ENCODE data around the gene NFIB.

The NFIB gene

DNA sequence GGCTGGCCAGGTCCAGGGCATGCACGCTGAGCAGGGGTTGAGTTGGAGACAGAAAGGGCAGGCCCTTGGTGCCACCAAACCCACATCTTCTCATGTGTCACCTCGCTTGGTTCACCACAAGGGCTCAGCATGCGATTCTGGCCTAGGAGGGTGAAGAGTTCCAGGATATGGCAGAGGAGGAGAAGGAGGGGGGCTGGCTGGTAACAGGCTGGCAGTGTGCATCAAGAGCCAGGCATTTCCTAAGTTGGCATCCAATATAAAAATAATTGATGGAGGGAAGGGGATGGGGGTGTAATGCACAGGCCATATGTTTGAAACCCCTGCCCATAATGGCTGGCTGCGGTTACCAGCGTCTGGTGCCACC is 255.6 kb downstream of the NFIB start:
- FAIRE-seq: no peak

DNA sequence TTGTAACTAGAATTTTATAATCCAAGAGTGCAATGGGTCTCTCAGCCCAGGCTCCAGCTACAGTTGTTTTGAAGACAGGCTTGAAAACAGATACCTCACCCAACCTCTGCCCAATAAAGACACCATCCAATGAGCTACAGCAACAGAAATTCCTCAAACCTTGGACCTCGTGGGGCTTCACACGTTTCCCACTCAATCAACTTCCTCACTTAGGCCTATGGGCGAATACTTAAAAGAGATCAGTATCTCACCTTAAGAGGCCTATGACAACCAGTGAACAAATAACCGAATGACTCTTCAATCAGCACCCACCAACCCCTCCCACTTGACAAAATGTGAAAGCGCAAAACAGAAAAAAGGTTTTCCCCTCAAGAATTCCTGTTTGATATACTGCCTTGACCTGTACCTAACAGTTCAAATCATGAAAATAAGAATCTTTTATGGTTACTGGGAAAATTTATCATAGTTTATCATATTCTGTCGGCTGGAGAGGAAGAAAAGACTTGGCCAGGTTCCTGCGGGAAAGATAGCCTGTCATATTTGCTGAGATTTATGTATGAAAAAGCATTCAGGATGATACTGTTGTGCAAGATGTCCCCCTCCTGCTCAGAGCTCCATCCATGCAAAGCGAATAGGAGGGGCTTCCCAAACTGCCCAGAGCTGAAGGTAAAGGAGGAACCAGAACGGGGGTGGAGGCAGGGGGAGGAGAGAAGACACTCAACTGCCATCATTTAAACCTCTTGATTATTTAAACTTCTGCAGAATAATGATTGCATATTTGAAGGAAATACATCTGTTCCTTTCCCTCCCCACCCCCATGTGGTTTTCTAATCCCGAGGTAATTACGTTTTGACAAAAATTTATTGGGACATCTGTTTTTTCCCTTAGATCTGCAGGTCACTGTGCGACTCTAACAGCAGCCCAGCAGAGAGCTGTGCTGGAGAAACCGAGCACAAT is 256.3 kb downstream of the NFIB start:
- no peak for FAIRE-seq

DNA sequence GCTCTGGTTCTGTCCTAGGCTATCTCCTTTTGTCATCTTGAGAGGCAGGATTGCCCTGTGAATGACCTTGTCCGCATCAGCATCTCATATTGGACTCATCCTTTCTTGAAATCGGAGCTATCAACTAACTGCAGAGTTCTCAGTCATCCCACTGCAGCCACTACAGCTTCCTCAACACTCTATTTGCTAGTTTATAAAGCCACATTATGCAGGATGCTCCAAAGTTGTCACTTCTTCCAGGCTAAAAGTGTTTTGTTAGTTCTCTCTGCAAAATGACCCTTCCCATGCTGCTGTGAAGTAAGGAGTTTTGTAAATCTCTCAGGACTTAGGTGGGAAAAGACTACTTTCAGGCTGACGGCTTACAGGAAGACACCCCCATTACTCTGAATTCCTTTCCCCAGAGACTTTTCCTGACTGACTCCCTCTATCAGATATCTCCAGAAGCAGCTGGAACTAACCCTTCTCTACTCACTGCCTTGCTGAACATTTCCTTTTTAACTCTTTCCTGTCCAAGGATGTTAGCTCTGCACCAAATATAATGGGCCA is 257.6 kb downstream of the NFIB start:
- FAIRE-seq: no peak

DNA sequence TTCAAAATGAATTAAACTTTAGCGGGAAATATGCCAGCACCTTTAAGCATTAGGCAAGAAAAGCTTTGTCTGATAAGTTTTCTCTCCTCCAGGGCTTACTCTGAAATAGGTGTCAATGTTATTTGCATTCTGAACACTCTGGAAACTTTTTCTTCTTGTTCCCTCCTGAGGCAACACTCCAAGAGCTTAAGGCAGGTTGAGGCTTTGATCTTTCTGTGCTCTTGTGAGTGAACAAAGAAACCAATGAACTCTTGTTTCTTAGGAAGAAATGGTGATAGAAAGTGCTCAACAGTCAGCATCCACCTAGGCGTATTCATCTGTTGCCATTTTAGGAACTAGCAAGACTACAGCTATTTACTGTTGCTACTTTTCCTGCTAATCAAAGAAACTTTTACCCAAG is 259.8 kb downstream of the NFIB start:
- FAIRE-seq: no peak

DNA sequence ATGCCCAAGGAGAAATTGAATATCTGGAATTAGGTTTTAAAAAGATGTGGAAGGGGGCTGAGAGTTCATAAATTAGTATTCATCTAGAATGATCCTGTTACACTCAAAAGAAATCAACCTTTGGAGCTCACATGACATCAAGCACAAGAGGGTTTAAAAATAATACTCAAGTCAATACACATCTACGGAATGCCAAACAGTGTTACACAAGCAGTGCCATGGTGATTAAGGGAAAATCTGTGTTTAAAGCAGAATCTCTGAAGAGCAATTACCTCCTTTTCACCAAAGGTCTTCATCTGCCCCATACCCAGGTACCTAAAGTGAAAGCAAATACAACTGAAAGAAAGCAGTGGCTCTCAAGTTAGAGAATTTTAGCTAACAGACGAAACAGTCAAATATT is 261.6 kb downstream of the NFIB start:
- FAIRE-seq: no peak

DNA sequence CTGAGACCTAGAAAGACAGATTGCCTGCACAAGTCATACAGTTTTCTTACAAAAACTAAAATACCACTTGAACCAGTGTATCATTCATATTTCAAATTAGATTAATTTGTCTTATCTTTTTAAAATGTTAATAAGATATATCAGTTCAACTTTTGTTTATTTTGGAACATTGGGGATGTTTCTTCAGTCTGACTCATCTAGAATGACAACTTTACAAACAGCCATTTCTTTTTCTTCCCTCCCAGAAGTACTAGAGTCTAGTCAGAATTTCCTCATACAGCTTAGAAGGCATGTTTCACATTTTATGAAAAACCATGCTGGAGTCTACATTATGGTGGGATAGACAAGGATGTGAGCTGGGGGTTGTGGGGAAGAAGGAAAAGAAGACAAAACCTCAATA is 262.5 kb downstream of the NFIB start:
- FAIRE-seq: no peak

DNA sequence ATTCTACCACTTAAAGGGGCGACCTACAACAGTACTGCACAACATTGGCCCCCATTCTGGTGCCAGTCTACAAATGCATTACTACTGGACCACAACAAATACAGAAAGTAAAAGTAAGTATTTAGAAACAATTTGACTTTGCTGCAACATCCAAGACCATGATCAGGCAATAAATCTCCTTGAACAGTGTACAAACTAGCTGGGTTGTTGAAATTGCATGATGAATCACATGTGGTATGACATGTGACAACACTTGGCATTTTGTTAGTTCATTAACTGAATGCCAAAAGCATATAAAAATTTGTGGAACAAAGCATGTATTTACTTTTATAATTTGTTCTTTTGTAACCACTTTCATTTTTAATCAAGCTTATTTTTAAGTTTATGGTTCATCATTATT is 270.5 kb downstream of the NFIB start:
- FAIRE-seq: no peak

DNA sequence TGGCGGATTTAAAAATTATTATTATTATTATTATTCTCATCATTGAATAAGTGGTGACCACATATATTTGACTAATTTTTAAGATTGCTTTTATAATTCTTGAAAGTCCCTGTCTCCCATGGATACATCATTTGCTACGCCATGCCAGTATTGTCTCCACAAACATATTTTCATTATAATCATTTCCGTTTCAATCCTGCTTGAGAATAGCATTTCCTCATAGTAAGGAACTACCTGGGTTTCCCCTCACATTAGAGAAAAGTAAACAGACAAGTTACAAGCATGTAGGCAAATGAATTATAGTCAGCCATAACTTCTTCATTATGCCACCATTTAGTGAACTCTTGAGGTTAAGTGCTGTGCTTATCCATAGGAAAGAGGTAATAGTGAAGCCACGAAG is 276.6 kb downstream of the NFIB start:
- no peak for FAIRE-seq

DNA sequence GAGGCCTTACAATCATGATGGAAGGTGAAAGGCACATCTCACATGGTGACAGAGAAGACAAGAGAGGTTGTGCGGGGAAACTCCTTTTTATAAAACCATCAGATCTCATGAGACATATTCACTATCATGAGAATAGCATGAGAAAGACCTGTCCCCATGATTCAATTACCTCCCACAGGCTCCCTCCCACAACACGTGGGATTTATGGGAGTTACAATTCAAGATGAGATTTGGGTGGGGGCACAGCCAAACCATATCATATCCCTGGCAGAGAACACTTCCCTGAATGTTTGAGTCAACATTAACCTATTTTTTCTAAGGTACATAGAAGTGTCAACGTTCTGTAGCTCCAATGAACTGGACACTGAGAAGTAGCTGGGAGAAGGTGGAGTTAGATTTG is 280.9 kb downstream of the NFIB start:
- no peak for FAIRE-seq

Data from endometrium (tissue), 2 donors.